ENCODE results near the gene PPM1L.

- TF ChIP-seq CTCF (IDR thresholded peaks at IDR 0.05), result no peak
- TF ChIP-seq POLR2A (IDR thresholded peaks at IDR 0.05), result no peak
Measured at GRCh38 chr3:160825311-160825800, 69.3 kb downstream of the PPM1L start.
